T-helper 2 cell treated with Interferon-gamma antibody and Interleukin-4, amounts not matched to agents 5 μg/mL and 100 μg/mL, for 36 hours (primary cell): Measurements from ENCODE around the gene TOMM20L.
A peak's percentile ranks its signal among the peaks of the same experiment; 100 is the strongest.
"Not testable (repeated sequence)": the region's sequence is repeated elsewhere in the genome, so short reads cannot be mapped to it uniquely, and the experiment has no call there.

Source experiments
- DNase-seq: peaks from one replicate; pipeline ENCODE4 v3.0.0; 2021; ENCODE audit warnings: low spot score
- H3K27ac Mint-ChIP-seq: one replicate; pipeline ENCODE4 v1.8.0; 2021; ENCODE audit warnings: mild to moderate bottlenecking, mixed read lengths
- H3K27me3 Mint-ChIP-seq: one replicate; pipeline ENCODE4 v1.8.0; 2021; ENCODE audit warnings: low read depth, mixed read lengths
- H3K36me3 Mint-ChIP-seq: one replicate; pipeline ENCODE4 v1.8.0; 2021; ENCODE audit warnings: low read depth, mixed read lengths
- H3K4me1 Mint-ChIP-seq: one replicate; pipeline ENCODE4 v1.8.0; 2021; ENCODE audit warnings: low read depth, mixed read lengths
- H3K4me3 Mint-ChIP-seq: one replicate; pipeline ENCODE4 v1.8.0; 2022; ENCODE audit warnings: mild to moderate bottlenecking, moderate library complexity, mixed read lengths
- H3K9me3 Mint-ChIP-seq: one replicate; pipeline ENCODE4 v1.8.0; 2021; ENCODE audit warnings: mixed read lengths

TOMM20L gene

DNA sequence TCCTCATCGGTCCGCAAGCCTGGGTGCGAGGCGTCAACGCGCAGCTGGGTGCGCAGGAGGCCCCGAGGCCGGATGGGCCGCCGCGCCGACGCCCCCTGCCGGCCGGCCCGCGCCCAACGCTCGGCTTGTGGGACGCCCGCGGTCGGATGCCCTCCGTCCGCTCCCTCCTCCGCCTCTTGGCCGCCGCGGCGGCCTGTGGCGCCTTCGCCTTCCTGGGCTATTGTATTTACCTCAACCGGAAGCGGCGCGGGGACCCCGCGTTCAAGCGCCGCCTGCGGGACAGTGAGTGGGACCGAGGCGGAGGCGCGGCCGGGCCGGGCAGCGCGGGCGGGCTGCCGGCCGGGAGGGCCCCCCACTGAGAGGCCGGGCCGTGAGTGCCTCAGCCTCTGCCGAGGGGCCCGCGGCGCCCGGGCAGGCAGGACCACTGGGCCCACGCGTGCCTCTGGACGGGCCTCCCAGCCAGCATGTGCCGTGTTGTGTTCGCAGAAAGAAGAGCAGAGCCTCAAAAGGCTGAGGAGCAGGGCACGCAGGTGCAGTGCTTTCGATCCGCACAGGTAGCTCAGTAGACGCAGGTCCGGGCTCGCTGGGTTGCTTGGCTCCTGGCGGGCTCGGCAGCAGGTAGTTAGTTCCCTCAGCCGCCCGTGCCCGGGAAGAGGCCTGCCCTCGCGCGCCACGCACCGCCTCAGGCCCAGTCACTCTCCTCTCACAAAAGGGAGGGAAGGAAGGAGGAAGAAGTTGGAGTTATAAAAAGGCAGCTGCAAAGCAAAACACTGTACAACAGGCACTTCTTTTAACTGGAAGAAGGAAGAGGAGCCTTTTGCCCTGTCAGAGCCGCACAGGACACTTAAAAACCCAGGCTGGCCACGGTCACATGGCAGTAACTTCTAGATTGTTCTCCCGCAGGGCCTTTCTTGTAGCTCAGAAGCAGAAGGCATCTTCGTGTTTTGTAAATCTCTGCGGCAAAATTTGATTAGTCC lies at the start of gene TOMM20L:
Gene TOMM20L, plus strand, starts transcription at position 119 of the 977 bp plus-strand sequence. Its CDS starts 28 bp downstream, at position 147.
- peak; percentile 79 for DNase-seq
- H3K27ac Mint-ChIP-seq: peak within 1 kb of the TSS; percentile 68
- H3K4me3 Mint-ChIP-seq: peak within 1 kb of the TSS; percentile 74
- no peaks in the 10 kb centered on the region for H3K27me3 Mint-ChIP-seq
- H3K36me3 Mint-ChIP-seq: no peaks in the 10 kb centered on the region
- H3K9me3 Mint-ChIP-seq: no peaks in the 10 kb centered on the region
- H3K4me1 Mint-ChIP-seq: peaks cover 10% of the 10 kb centered on the region

DNA sequence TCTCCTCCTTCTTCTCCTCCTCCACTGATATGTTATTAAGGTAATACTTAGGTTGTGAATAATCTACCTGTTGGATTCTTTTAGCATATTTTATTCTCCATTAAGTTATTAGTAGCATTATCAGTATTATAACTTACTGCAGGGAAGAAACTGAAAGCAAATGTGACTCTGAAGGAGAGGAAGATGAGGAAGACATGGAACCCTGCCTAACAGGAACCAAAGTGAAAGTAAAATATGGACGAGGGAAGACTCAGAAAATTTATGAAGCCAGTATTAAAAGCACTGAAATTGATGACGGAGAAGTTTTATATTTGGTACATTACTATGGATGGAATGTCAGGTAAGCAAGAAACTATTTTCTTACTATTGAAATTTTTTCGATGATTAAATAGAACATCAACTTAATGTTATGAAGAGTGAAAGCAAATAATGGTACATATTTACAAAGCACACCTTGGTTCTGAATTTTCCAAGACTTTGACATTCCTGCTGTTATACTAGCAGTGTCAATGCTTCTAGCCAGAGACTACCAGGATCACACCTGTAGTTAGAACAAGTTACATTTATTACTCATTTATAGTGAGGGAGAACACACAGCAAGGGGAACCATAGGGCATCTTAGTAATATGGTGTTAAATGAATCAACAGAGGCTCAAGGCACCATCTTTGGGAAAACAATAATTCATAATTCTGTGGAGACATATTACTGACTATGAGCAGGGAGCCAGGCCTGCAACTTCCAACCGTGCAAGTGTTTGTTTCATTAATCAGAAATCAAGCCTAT lies 42.0 kb upstream of the TOMM20L start:
- Mint-ChIP-seq H3K4me3 (peak overlapping the region; percentile 79), H3K27me3 (no peaks in the 10 kb centered on the region), H3K4me1 (peaks cover 12% of the 10 kb centered on the region), H3K9me3 (no peaks in the 10 kb centered on the region), H3K36me3 (peaks cover 41% of the 10 kb centered on the region), H3K27ac (peak overlapping the region; percentile 90)
- DNase-seq: no peak

DNA sequence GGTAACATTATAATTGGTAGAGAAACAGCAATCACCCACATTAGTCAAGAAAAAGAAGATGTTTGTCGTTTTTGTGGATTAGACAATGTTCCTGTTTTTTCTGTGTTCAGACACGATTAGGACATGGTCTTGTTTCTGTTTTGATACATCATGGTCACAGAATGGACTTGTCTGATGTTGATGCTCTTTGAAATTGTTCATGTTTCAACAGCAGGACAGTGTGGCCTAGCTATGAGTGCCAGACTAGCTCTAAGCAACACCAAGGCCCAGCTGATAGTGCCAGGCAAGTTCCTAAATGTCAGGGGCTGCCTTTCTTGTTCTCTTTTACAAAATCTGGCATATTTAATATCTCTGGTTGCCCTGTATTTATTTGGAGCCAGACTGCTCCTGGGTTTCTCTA lies 40.9 kb upstream of the TOMM20L start:
- H3K4me1 Mint-ChIP-seq: peaks cover 12% of the 10 kb centered on the region
- no peaks in the 10 kb centered on the region for H3K27me3 Mint-ChIP-seq
- DNase-seq: no peak
- H3K4me3 Mint-ChIP-seq: peak overlapping the region; percentile 27
- no peaks in the 10 kb centered on the region for H3K9me3 Mint-ChIP-seq
- H3K36me3 Mint-ChIP-seq: peaks cover 44% of the 10 kb centered on the region
- H3K27ac Mint-ChIP-seq: peak overlapping the region; percentile 34

DNA sequence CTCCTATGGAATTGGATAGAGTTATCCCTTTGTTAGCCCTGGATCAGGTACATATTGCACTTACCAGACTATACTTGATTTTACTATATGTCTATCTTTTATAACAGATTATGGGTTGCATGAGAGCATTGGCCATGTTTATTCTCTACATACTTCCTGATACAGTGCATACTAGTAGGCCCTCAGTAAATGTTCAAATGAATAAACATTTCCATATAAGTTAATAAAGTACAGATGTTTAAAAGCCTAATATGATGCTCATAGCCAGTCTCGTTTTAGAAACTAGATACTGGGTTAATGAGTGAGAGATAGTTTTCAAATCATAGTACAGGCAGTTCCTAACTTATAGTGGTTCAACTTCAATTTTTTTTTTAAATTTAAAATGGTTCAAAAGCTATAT lies 39.5 kb upstream of the TOMM20L start:
- Mint-ChIP-seq H3K9me3 (no peaks in the 10 kb centered on the region), H3K4me3 (no peak overlapping the region), H3K36me3 (peaks cover 42% of the 10 kb centered on the region), H3K27me3 (no peaks in the 10 kb centered on the region), H3K4me1 (peaks cover 10% of the 10 kb centered on the region), H3K27ac (no peak overlapping the region)
- no peak for DNase-seq

DNA sequence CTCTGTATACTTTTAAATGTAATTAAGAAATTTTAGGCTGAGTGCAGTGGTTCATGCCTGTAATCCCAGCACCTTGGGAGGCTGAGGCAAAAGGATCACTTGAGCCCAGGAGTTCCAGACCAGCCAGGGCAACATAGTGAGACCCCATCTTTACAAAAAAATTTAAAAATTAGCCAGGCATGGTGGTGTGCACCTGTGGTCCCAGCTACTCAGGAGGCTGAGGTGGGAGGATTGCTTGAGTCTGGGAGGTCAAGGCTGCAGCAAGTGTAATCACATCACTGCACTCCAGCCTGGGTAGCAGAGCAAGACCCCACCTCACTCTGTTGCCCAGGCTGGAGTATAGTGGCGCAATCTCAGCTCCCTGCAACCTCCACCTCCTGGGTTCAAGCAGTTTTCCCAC lies 33.5 kb upstream of the TOMM20L start:
- not testable (repeated sequence) for H3K4me3 Mint-ChIP-seq, H3K27me3 Mint-ChIP-seq, H3K4me1 Mint-ChIP-seq, DNase-seq, H3K27ac Mint-ChIP-seq, H3K9me3 Mint-ChIP-seq
- peaks cover 32% of the 10 kb centered on the region for H3K36me3 Mint-ChIP-seq

DNA sequence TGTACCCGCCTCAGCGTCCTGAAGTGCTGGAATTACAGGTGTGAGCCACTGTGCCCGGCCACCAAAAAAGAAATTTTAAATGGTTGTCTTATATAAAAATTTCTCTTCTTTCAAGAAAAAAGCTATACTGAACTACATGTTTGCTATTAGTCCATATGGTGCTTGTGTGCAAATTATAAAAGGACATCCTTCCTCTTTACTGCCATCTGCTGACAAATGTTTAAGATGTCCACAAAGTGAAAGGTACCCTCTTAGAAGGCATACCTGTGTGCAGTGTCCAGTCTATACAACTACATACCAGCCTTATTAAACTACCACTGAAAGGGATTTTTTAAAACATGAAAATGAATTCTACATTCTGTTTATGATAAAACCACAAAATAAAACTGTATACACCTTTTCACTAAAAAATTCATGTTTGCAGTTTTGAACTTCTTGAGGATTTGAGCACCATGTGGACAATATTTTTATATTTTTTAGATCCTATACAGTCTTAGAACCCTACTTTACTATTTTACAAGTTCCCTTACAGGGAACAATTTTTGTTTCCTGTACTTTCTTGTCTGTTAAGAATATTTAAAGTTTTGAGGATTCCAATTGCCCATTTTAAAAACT lies 32.8 kb upstream of the TOMM20L start:
- no peak for DNase-seq
- peaks cover 35% of the 10 kb centered on the region for H3K36me3 Mint-ChIP-seq

DNA sequence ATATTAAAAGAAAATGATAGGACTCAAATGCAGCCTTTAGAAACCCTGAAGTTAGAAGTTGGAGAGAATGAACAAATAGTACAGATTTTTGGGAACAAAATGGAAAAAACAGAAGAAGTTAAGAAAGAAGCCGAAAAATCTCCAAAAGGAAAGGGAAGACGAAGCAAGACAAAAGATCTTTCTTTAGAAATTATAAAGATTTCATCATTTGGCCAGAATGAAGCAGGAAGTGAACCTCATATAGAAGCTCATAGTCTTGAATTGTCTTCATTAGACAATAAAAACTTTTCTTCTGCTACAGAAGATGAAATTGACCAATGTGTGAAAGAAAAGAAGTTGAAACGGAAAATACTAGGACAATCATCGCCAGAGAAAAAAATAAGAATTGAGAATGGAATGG lies 31.4 kb upstream of the TOMM20L start:
- Mint-ChIP-seq H3K4me1 (peaks cover 2% of the 10 kb centered on the region), H3K36me3 (peaks cover 41% of the 10 kb centered on the region), H3K9me3 (no peaks in the 10 kb centered on the region), H3K27me3 (no peaks in the 10 kb centered on the region), H3K4me3 (no peak overlapping the region), H3K27ac (no peak overlapping the region)
- no peak for DNase-seq

More for the DNA sequence above, 32.8 kb upstream of the TOMM20L start:
- Mint-ChIP-seq H3K4me3 (no peak overlapping the region), H3K9me3 (no peaks in the 10 kb centered on the region), H3K27me3 (no peaks in the 10 kb centered on the region), H3K27ac (no peak overlapping the region), H3K4me1 (peaks cover 2% of the 10 kb centered on the region)

DNA sequence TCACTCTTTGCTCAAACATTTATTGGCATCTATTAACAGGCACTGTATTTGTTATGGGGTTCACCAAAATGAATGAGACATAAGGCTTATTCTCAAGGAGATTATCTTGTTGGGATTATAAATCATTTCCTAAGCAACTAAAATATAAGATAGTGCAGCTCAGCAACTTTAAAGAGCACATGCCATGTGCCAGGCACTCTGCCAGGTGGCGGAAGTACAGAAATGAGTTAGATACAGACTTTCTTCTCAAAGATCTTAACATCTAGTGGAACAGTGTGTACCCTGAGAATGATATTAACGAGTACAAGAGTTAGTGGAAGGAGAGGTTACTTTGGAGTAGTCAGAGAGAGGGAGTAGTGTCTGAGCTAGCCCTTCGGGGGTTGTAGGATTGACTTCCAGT lies 28.4 kb upstream of the TOMM20L start:
- no peak overlapping the region for H3K4me3 Mint-ChIP-seq
- no peak for DNase-seq
- no peaks in the 10 kb centered on the region for H3K9me3 Mint-ChIP-seq
- peaks cover 2% of the 10 kb centered on the region for H3K4me1 Mint-ChIP-seq
- no peak overlapping the region for H3K27ac Mint-ChIP-seq
- H3K36me3 Mint-ChIP-seq: peaks cover 44% of the 10 kb centered on the region
- H3K27me3 Mint-ChIP-seq: no peaks in the 10 kb centered on the region

DNA sequence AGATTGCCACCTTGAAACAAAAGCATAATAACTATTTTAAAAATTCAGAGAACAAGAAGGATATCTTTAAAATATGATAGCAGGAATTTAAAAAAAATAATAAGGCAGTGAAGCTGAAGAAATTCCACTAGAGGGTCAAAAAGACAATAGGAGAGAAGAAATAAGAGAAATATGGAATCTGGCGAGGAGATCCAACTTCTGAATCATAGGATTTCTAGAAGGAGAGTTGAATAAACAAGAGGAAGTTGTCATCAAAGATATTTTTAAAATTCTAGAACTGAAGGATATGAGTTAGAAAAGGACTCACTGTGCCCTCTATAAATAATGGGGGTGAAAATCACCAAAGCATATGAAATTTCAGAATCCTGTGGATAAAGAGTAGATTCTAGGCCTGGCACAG lies 26.8 kb upstream of the TOMM20L start:
- DNase-seq: no peak
- Mint-ChIP-seq H3K4me3 (no peak overlapping the region), H3K9me3 (no peaks in the 10 kb centered on the region), H3K4me1 (peaks cover 2% of the 10 kb centered on the region), H3K36me3 (peaks cover 48% of the 10 kb centered on the region), H3K27ac (no peak overlapping the region), H3K27me3 (no peaks in the 10 kb centered on the region)

DNA sequence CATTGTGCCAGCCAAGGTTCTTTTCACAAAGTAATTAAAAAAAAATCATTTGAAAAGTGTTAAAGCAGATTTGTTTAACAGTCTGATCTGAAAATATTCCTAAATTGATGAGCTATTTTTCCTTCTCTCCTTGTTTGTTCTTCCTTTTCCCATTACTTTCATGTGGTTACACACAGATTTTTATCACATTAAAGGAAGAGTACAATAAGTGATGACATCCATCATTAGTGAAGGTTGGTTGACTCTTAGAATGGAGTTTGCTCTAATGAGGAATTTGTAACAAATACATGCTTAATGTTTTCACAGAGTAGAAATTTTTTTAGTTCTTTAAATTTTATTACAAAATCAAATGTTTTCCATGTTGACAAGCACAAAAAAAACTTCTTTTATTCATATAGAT lies 18.9 kb upstream of the TOMM20L start:
- Mint-ChIP-seq H3K36me3 (peaks cover 46% of the 10 kb centered on the region), H3K27ac (no peak overlapping the region), H3K9me3 (no peaks in the 10 kb centered on the region), H3K4me1 (no peaks in the 10 kb centered on the region), H3K4me3 (no peak overlapping the region), H3K27me3 (no peaks in the 10 kb centered on the region)
- DNase-seq: no peak

DNA sequence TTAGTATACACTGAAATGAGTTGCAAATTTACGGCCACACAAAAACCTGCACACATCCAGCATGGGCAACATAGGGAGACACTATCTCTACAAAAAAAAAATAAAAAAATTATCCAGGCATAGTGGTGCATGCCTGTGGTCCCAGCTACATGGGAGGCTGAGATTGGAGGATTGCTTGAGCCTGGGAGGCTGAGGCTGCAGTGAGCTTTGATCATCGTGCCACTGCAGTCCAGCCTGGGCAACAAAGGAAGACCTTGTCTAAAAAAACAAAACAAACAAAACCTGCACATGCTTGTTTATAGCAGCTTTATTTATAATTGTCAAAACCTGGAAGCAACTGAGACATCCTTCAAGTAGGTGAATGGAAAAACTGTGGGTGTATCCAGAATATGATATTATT lies 4.9 kb upstream of the TOMM20L start:
- DNase-seq: no peak
- Mint-ChIP-seq H3K27me3 (no peaks in the 10 kb centered on the region), H3K36me3 (no peaks in the 10 kb centered on the region), H3K4me3 (no peak overlapping the region), H3K27ac (no peak overlapping the region), H3K4me1 (peaks cover 5% of the 10 kb centered on the region), H3K9me3 (no peaks in the 10 kb centered on the region)

DNA sequence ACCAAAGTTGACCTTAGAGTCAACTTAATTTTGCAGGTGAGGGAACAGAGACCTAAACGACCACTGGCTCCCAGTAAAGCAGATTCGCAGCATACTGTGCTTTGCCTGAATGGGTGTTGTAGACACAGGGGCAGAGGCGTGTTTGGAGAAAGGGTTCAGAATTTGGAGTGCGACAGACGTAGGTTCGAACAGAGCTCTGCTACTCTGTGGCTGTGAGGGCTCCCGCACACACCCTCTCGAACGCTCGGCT lies 243 bp upstream of the TOMM20L start:
- Mint-ChIP-seq H3K36me3 (no peaks in the 10 kb centered on the region), H3K4me1 (peaks cover 10% of the 10 kb centered on the region), H3K27me3 (no peaks in the 10 kb centered on the region), H3K27ac (peak overlapping the region; percentile 16), H3K9me3 (no peaks in the 10 kb centered on the region), H3K4me3 (peak overlapping the region; percentile 62)
- no peak for DNase-seq

DNA sequence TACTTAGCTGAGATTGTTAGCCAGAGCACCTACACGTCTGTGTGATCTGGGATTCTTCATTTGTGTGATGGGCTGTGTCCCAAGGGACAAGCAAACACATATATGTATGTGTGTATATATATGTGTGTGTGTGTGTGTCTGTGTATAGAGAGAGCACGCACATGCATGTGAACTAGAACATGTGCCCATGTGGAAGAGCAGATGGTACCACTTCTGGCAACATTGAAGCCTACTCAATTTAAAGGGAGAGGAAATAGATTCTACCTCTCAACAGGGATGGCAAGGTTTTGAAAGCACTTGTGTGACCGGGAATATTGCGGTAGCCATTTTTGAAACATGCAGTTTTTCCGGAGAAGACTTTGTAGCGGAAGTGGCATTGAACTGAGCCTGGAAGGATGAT lies 1.4 kb downstream of the TOMM20L start:
- no peak overlapping the region for H3K27ac Mint-ChIP-seq
- peaks cover 10% of the 10 kb centered on the region for H3K4me1 Mint-ChIP-seq

DNA sequence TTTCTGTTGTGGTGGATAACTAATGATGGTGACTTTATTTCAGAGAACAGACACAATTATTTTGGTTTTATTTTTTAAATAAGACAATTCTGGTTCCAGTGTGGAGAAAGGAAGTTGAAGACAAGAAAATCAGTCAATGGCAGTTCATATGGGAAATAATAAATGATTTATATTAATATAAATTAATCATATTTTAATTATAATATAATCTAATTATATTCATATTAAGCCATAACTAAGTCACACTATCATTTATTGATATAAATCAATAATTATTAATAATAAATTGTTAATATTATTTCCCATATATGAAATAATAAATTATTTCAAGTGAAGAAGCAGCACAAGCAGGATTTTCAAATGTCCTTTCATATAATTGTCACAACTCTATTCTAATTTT lies 2.8 kb downstream of the TOMM20L start:
- Mint-ChIP-seq H3K36me3 (peaks cover 3% of the 10 kb centered on the region), H3K9me3 (no peaks in the 10 kb centered on the region), H3K4me3 (no peak overlapping the region), H3K27me3 (no peaks in the 10 kb centered on the region), H3K4me1 (peaks cover 10% of the 10 kb centered on the region), H3K27ac (no peak overlapping the region)
- DNase-seq: no peak

More for the DNA sequence above, 1.4 kb downstream of the TOMM20L start:
- H3K27me3 Mint-ChIP-seq: no peaks in the 10 kb centered on the region
- H3K9me3 Mint-ChIP-seq: no peaks in the 10 kb centered on the region
- peak overlapping the region; percentile 2 for H3K4me3 Mint-ChIP-seq
- no peak for DNase-seq
- peaks cover 3% of the 10 kb centered on the region for H3K36me3 Mint-ChIP-seq
